Body of pancreas (tissue), 4 donors: ENCODE measurements around the gene CFAP53. TPM values are rescaled to one million over a fixed set of nuclear protein-coding genes. Genes with fewer than 3 reads are reported as not detected.
A peak's percentile ranks its signal among the peaks of the same experiment; 100 is the strongest.

Experiments used
- ATAC-seq: fragments of 150-250 bp; one replicate; pipeline ENCODE4 v1.9.1; 2016
- DNase-seq, 4 donors: peaks; one replicate each; pipeline ENCODE4 v3.0.0-alpha.2; 2019
- H3K27ac ChIP-seq, 4 donors: fragments of 200-600 bp; sonication (generic); 1 replicate in 3 of 4; 2 replicates in 1 of 4; pipeline versions ENCODE4 v1.5.1 to v1.6.1; 2016 to 2019; ENCODE audit warnings: mild to moderate bottlenecking in 1 of 4, mixed read lengths in 1 of 4, moderate library complexity in 1 of 4
- H3K27me3 ChIP-seq, 2 donors: fragments of 200-600 bp; sonication (generic); one replicate each; pipeline ENCODE4 v1.6.0; 2016; ENCODE audit warnings: mild to moderate bottlenecking in 1 of 2
- H3K36me3 ChIP-seq, 2 donors: fragments of 200-600 bp; sonication (generic); replicated peaks in 1 of 2; 2 replicates each; pipeline ENCODE4 v1.5.1; 2016; ENCODE audit warnings: low read depth in 2 of 2; ENCODE audit not compliant: insufficient read depth in 1 of 2
- H3K4me1 ChIP-seq: fragments of 200-600 bp; sonication (generic); one replicate; pipeline ENCODE4 v1.6.0; 2016
- H3K4me3 ChIP-seq, 2 donors: fragments of 200-600 bp; sonication (generic); 1 replicate in 1 of 2; 2 replicates in 1 of 2; pipeline ENCODE4 v1.5.1; 2016 to 2019
- H3K9me3 ChIP-seq, 3 donors: fragments of 200-600 bp; sonication (generic); 1 replicate in 2 of 3; 2 replicates in 1 of 3; pipeline ENCODE4 v1.5.1; 2016
- POLR2A ChIP-seq, 3 donors: fragments of 450-650 bp; IDR thresholded peaks; one replicate each; pipeline ENCODE4 v1.6.1; 2016; ENCODE audit warnings: antibody characterized with exemption in 3 of 3, mild to moderate bottlenecking in 2 of 3
- WGBS, 2 donors: methylation state at CpG; one replicate each; pipeline ENCODE4 v1.1.5; 2017; 5-methylcytosine and 5-hydroxymethylcytosine counted together
- intact Hi-C: fragments of 100-400 bp; cut with DNase I; formaldehyde crosslinking; loops from one replicate; pipeline ENCODE4 v1.15.1; 2023
- total RNA-seq, 2 donors: library from RNA; depleted of rRNA; stranded (reverse); fragments of >200 nt; gene quantifications; one replicate each; pipeline ENCODE4 v1.1.0, GENCODE V29; 2016
- TF ChIP-seq, protein P1 (sequence below), 7 experiments: fragments of 450-650 bp in 4 of 7; fragments of 200-600 bp in 3 of 7; sonication (generic) in 3 of 7; IDR thresholded peaks; one replicate each; pipeline ENCODE4 v1.5.1; 2016 to 2019; ENCODE audit warnings: antibody characterized with exemption in 7 of 7

The CFAP53 gene
- total RNA-seq, 2 donors from 2014 or later = 0.78 to 1.3 TPM

DNA sequence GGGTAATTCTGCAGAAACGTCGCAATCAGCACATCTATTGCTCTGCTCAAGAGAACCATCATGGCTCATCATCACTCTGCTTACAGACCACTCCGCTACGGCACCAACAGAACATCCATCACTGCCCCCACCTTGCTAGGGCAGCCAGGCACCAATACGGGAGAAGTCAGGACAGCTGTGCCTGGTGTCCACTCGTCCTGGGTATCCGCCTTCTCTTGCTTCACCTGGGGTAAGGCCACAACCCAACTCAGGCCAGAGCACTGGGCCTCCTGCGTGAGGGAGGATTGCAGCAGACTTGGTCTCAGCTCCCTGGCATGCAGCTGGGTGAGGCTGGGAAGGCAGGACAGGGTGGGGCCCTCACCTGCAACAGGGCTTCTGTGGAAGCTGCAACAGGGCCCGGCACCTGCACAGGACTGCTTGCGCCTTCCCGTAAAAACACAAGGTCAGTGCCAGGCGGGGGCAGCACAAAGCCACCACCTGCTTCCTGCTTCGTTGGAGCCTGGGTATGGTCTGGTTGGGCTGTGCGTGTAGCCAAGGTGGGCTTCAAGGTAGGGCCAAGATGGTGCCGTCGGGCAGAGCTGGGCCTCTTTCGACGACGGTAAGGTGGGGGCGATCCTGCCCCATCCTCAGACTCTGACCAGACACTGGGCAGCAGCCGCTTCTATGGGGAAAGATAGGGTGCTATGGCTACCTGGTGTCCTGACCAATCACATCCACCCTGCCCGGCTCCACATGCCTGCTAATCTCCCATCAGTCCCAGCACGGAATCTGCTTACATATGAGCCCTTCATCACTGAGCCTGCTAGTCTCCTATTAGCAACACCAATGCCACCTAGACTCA, 7.1 kb upstream of the CFAP53 start:
- Histone ChIP-seq H3K27ac (no peak overlapping the region), H3K9me3 (no peaks in the 10 kb centered on the region), H3K27me3 (no peaks in the 10 kb centered on the region), H3K36me3 (peaks cover 28 to 46% of the 10 kb centered on the region in 2 donors), H3K4me3 (no peak overlapping the region), H3K4me1 (no peaks in the 10 kb centered on the region)
- no peak for DNase-seq
- intact Hi-C loops = no loop called here
- ATAC-seq = no peak
- 89% methylated on average over 17 to 23 of the region's 23 CpGs for WGBS, 2 donors
- no peak for TF ChIP-seq POLR2A (IDR thresholded peaks at IDR 0.05)
- TF ChIP-seq, protein P1, sequence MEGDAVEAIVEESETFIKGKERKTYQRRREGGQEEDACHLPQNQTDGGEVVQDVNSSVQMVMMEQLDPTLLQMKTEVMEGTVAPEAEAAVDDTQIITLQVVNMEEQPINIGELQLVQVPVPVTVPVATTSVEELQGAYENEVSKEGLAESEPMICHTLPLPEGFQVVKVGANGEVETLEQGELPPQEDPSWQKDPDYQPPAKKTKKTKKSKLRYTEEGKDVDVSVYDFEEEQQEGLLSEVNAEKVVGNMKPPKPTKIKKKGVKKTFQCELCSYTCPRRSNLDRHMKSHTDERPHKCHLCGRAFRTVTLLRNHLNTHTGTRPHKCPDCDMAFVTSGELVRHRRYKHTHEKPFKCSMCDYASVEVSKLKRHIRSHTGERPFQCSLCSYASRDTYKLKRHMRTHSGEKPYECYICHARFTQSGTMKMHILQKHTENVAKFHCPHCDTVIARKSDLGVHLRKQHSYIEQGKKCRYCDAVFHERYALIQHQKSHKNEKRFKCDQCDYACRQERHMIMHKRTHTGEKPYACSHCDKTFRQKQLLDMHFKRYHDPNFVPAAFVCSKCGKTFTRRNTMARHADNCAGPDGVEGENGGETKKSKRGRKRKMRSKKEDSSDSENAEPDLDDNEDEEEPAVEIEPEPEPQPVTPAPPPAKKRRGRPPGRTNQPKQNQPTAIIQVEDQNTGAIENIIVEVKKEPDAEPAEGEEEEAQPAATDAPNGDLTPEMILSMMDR (IDR thresholded peaks at IDR 0.05) = no peak

DNA sequence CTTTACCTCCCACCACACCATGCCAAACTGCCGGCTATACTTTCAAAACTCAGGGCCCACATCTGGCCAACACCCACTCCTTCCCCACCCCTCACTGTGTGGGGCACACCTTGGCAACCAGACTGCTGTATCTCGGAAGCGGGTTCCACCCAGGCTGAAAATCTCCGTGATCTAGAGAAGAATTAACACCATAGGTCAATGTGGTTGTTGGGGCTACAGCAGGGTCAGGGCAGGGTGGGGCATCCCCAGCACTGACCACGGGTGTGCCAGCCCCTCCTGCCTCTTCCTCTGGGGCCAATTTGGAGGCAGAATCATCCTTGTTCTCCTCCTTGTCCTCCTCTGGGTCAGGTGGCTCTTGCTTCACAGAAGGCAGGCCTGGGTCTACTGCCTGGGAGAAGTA, 6.3 kb upstream of the CFAP53 start:
- peaks cover 28 to 46% of the 10 kb centered on the region in 2 donors for H3K36me3 ChIP-seq
- H3K27me3 ChIP-seq = no peaks in the 10 kb centered on the region
- no peaks in the 10 kb centered on the region for H3K4me1 ChIP-seq
- no peak overlapping the region for H3K4me3 ChIP-seq
- intact Hi-C loops = no loop called here
- no peaks in the 10 kb centered on the region for H3K9me3 ChIP-seq
- no peak overlapping the region for H3K27ac ChIP-seq
- WGBS, 2 donors = 91 to 98% methylated on average over 4 to 5 of the region's 5 CpGs
- ATAC-seq = no peak
- DNase-seq = no peak
- TF ChIP-seq, protein P1 (IDR thresholded peaks at IDR 0.05) = no peak
- no peak for TF ChIP-seq POLR2A (IDR thresholded peaks at IDR 0.05)

DNA sequence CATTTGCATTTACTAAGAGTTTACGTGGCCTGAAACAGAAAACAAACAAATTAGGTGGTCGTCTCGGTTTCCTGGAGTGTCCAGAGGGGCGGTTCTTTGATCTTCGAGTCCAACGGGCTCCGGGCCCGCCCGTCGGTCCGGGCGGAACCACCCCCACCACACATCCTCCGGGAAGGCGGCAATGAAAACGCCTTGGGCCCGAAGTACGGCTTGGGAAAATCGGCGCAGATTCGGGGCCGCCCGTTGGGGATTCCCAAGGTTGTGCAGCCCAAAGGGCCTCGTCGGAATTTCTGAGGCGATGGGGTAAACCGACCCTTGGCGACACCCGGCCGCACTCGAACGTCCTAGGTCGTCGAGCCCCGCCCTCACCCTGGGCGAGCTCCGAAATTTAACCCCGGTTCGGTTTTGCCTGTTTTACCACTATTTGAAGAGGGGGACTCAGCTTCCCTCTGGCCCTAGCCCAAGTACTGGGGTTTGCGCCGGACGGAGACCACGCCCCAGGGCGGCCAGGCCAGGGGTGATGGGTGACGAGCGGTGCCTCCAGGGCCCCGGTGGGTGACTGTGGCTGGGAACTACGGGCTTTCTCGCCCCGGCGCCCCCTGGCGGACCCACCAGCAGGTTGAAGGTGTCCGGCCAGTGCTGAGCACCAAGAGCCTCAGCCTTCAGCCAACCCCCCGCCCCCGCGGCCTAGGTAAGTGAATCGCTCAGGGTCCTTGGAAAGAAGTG, 1.9 kb upstream of the CFAP53 start:
- TF ChIP-seq, protein P1 (IDR thresholded peaks at IDR 0.05) = peak; percentile 29 to 63 (median 50)
- peak in 2 of 3 donors; percentile 27 to 28 for TF ChIP-seq POLR2A (IDR thresholded peaks at IDR 0.05)
- H3K4me3 ChIP-seq = no peak overlapping the region
- H3K36me3 ChIP-seq = peaks cover 1 to 17% of the 10 kb centered on the region in 2 donors
- peak overlapping the region; percentile 13 to 74 (median 61) for H3K27ac ChIP-seq
- intact Hi-C loops = no loop called here
- peaks cover 12% of the 10 kb centered on the region for H3K4me1 ChIP-seq
- ATAC-seq (peak; percentile 68), DNase-seq (peak; percentile 73 to 79 (median 78))
- no peaks in the 10 kb centered on the region for H3K9me3 ChIP-seq
- no peaks in the 10 kb centered on the region for H3K27me3 ChIP-seq
- 21 to 24% methylated on average over 25 to 56 of the region's 56 CpGs for WGBS, 2 donors

DNA sequence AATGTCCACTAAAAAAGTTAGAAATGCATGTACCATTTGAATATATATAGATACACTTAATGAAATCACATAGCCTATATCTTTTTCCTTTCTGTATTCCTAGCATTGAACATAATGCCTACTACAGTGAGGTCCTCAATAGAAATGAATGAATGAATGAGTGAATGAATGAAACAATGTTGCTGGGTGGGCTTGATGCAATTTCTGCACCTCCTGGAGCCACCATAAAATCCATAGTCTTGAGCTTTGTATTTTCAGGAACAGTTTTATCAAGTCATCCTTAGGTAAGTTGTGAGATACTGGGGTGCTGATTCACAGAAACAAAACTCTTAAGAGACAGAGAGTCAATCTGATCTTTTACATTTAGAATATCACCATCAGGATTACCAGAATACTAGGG, 3.3 kb downstream of the CFAP53 start:
- TF ChIP-seq POLR2A (IDR thresholded peaks at IDR 0.05) = no peak
- TF ChIP-seq, protein P1 (IDR thresholded peaks at IDR 0.05) = no peak
- Histone ChIP-seq H3K4me1 (peaks cover 12% of the 10 kb centered on the region), H3K36me3 (no peaks in the 10 kb centered on the region), H3K9me3 (no peaks in the 10 kb centered on the region), H3K4me3 (no peak overlapping the region), H3K27me3 (no peaks in the 10 kb centered on the region), H3K27ac (no peak overlapping the region)
- intact Hi-C loops = no loop called here
- ATAC-seq (no peak), DNase-seq (no peak)
